Esophagus (tissue), 2 donors: ENCODE results near the gene MLH3. TPM values are rescaled to one million over a fixed set of nuclear protein-coding genes. Genes with fewer than 3 reads are reported as not detected.

Source experiments
- H3K27ac ChIP-seq, 2 donors: one replicate each; pipeline ENCODE4 v1.5.1; 2013; ENCODE audit warnings: low read depth in 2 of 2, mild to moderate bottlenecking in 2 of 2, inconsistent platforms in 1 of 2, low read length in 1 of 2, moderate library complexity in 1 of 2
- H3K27me3 ChIP-seq, 2 donors: one replicate each; pipeline ENCODE4 v1.6.1; 2013; ENCODE audit warnings: low read length in 2 of 2, control low read depth in 1 of 2, mild to moderate bottlenecking in 1 of 2; ENCODE audit not compliant: insufficient read depth in 2 of 2, control insufficient read depth in 1 of 2
- H3K36me3 ChIP-seq, 2 donors: one replicate each; pipeline ENCODE4 v1.6.1; 2013; ENCODE audit warnings: low read length in 1 of 2; ENCODE audit not compliant: control insufficient read depth in 2 of 2, insufficient read depth in 2 of 2
- H3K4me1 ChIP-seq, 2 donors: one replicate each; pipeline ENCODE4 v1.6.1; 2013; ENCODE audit warnings: low read length in 1 of 2; ENCODE audit not compliant: control insufficient read depth in 2 of 2, insufficient read depth in 2 of 2
- H3K4me3 ChIP-seq, 2 donors: one replicate each; pipeline ENCODE4 v1.5.1; 2013; ENCODE audit warnings: low read length in 2 of 2, mild to moderate bottlenecking in 2 of 2, low read depth in 1 of 2, moderate library complexity in 1 of 2
- H3K9me3 ChIP-seq, 2 donors: one replicate each; pipeline ENCODE4 v1.6.1; 2013; ENCODE audit warnings: mild to moderate bottlenecking in 2 of 2, low read depth in 1 of 2, low read length in 1 of 2, moderate library complexity in 1 of 2; ENCODE audit not compliant: control insufficient read depth in 2 of 2, insufficient read depth in 1 of 2
- WGBS, 2 donors: extraction: QIAGEN DNeasy Blood & Tissue Kit; methylation state at CpG; one replicate each; pipeline ENCODE4 v1.1.7; 2013; 5-methylcytosine and 5-hydroxymethylcytosine counted together
- polyA plus RNA-seq, 2 donors: library from polyadenylated mRNA; stranded (reverse); fragments of 200-250 nt; gene quantifications; one replicate each; pipeline ENCODE4 v1.2.3, GENCODE V29; 2013
- donor health status: healthy with polysubstance abuse.
- donor health status: Bipolar disorder and iron deficiency.

Gene MLH3
- polyA plus RNA-seq, 2 donors = 8.0 to 9.0 TPM

DNA sequence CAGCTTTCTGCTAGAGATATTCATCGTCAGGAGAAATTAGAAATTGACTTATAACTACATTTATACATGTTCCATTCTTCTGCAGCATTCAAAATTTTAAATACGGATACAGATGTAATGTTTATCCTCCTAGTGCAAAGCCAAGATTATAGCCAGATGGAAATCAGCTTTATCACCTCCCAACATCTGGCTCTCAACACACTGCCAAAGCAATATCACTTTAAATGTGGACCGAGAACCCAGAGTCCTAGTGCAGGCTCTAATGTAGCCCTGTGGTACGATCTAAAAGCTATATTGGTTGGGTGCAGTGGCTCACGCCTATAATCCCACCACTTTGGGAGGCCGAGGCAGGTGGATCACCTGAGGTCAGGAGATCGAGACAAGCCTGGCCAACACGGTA is 6.5 kb downstream of the MLH3 start:
- WGBS, 2 donors = 70 to 76% methylated on average over 8 of the region's 8 CpGs
- no peaks in the 10 kb centered on the region for H3K27me3 ChIP-seq
- H3K36me3 ChIP-seq = peaks cover 0 to 3% of the 10 kb centered on the region in 2 donors
- peaks cover 0 to 2% of the 10 kb centered on the region in 2 donors for H3K4me1 ChIP-seq
- H3K27ac ChIP-seq = no peak overlapping the region
- no peak overlapping the region for H3K4me3 ChIP-seq
- H3K9me3 ChIP-seq = no peaks in the 10 kb centered on the region

DNA sequence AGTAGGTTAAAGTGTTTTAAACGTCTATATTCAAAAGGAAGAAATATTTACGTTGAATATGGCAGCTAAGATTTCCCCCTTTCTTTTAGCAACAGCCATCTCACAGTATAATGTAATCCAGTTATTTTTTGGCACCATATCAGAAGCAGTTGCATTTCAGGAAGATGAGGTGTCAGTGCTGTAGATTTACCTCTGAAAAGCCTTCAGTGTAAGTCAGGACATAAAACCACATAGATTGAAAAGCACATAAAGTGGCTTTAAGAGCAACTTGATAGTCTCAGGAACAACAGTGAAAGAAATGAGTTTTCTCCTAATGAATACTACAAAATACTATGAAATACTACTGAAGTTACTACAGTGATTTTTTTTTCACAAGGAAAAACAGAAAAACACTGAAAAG is 6.9 kb downstream of the MLH3 start:
- Histone ChIP-seq H3K9me3 (no peaks in the 10 kb centered on the region), H3K4me3 (no peak overlapping the region), H3K4me1 (peaks cover 0 to under 1% of the 10 kb centered on the region in 2 donors), H3K27me3 (no peaks in the 10 kb centered on the region), H3K36me3 (peaks cover 0 to 3% of the 10 kb centered on the region in 2 donors), H3K27ac (no peak overlapping the region)
- WGBS, 2 donors = 11 to 28% methylated on average over 2 of the region's 2 CpGs

DNA sequence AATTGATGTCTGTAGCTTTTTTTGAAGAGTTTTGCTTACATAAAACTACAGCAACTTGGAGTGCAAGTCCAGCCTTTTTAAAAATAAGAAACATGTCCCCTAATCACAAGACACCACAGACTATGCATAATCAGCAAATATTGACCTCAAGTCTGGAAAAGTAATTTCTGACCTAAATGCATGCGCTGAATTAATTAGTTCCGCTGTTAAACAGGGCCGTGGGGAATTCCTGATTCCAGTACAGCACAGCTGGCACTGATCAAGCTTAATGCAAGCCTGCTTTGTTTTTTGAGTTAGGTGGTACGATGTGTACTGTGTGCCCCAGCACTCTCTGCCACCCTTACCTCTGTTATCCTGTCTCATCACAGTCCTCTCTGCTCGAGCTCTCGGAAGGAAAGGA is 9.2 kb downstream of the MLH3 start:
- peaks cover 0 to 3% of the 10 kb centered on the region in 2 donors for H3K36me3 ChIP-seq
- no peaks in the 10 kb centered on the region for H3K4me1 ChIP-seq

DNA sequence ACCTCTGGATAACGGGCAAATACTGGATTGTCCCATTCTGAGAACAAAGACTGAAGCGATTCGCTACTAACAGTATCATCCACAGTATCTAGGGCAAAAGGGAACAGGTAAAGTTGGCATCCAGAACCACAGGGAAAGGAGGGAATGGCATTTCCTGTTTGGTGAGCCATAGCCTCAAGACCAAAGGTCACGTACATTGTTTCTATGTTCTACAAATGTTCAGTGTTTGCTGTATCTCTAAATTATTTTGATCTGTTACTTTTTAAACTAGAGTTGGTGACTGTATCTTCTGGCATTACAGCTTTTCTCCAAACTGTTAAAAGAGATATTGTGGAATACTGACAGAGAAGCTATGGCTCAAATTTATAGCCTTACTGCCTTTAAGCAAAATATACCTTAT is 9.7 kb downstream of the MLH3 start:
- H3K27me3 ChIP-seq = no peaks in the 10 kb centered on the region
- no peak overlapping the region for H3K27ac ChIP-seq
- H3K9me3 ChIP-seq = no peaks in the 10 kb centered on the region
- H3K4me3 ChIP-seq = no peak overlapping the region
- H3K4me1 ChIP-seq = no peaks in the 10 kb centered on the region
- 79 to 92% methylated on average over 4 of the region's 4 CpGs for WGBS, 2 donors
- peaks cover 0 to 3% of the 10 kb centered on the region in 2 donors for H3K36me3 ChIP-seq

More for the DNA sequence above, 9.2 kb downstream of the MLH3 start:
- Histone ChIP-seq H3K27me3 (no peaks in the 10 kb centered on the region), H3K27ac (no peak overlapping the region), H3K9me3 (no peaks in the 10 kb centered on the region), H3K4me3 (no peak overlapping the region)
- WGBS, 2 donors = 52 to 60% methylated on average over 6 of the region's 6 CpGs

DNA sequence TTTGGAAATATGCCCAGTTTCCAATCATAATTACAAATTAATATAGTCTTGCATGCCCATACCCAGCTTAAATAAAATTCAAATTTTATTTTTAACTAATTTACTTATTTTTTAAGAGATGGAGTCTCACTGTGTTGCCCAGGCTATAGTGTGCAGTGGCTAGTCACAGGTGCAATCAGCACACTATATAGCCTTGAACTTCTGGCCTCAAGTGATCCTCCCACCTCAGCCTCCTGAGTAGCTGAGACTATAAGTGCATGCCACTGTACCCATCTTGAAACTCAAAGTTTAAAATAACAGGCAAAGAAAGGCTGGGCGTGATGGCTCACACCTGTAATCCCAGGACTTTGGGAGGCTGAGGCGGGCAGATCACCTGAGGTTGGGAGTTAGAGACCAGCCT is 10.3 kb downstream of the MLH3 start:
- Histone ChIP-seq H3K4me3 (no peak overlapping the region), H3K27me3 (no peaks in the 10 kb centered on the region), H3K4me1 (no peaks in the 10 kb centered on the region), H3K36me3 (peaks cover 0 to 3% of the 10 kb centered on the region in 2 donors), H3K9me3 (no peaks in the 10 kb centered on the region), H3K27ac (no peak overlapping the region)
- WGBS, 2 donors = 98% methylated on average over 2 of the region's 2 CpGs

DNA sequence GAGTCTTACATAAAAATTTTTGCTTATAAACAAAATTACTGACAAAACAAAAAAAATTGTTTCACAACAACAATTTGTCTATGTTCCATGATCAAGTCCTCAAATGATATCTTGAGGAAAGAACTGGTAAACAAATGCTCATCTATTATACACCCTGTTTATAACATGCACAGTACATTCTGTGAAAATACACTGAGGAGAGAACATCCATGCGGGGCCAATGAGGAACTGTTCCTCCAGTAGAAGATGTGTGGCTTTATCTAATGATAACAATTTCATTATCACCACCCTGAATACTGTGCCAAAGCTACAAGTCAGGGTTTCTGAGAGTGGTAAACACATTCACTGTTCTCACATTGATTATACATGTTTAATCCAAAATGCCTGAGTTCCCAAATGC is 10.8 kb downstream of the MLH3 start:
- H3K27me3 ChIP-seq = no peaks in the 10 kb centered on the region
- H3K27ac ChIP-seq = no peak overlapping the region
- no peaks in the 10 kb centered on the region for H3K4me1 ChIP-seq
- no peak overlapping the region for H3K4me3 ChIP-seq
- H3K36me3 ChIP-seq = peaks cover 0 to 3% of the 10 kb centered on the region in 2 donors
- no peaks in the 10 kb centered on the region for H3K9me3 ChIP-seq
- 76 to 81% methylated on average over 1 of the region's 1 CpG for WGBS, 2 donors

DNA sequence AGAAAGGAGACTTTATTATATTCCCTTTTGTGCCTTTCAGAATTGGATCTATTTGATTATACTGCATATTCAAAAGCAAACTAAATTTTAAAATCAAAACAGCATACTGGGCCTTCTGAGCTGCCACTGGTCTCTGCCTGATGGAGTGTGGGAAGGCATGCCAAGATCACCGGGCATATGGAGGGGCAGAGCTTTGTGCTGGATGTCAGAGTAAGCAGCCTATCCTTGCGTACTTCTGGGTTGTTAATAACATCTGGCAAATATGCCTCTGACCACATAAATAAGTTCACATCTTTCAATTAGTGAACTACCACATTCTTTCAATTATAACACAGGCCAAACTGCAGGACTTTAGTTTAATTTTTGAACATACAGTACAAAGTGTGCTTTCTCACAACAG is 18.3 kb downstream of the MLH3 start:
- no peaks in the 10 kb centered on the region for H3K27me3 ChIP-seq
- H3K4me1 ChIP-seq = no peaks in the 10 kb centered on the region
- H3K9me3 ChIP-seq = no peaks in the 10 kb centered on the region
- H3K4me3 ChIP-seq = no peak overlapping the region
- no peak overlapping the region for H3K27ac ChIP-seq
- H3K36me3 ChIP-seq = peaks cover 2 to 8% of the 10 kb centered on the region in 2 donors
- WGBS, 2 donors = 92 to 96% methylated on average over 2 of the region's 2 CpGs

DNA sequence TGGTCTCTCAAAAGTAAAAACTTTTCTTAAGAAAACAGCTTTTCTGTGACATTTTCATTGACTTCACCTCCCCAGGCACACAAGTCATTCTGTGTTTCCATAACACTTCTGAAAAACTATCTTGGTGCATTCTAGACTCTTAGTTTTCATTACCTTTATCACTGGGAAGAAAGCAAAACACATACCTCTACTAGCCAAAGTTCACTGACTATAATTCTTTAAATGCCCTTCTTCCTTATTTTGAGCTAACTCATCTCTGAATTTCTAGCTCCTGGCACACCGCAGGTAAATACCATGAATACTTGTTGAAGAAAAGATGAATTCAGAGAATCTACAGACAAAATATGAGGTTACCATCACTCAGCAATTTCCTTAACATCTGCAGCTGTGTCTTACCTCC is 21.1 kb downstream of the MLH3 start:
- Histone ChIP-seq H3K4me3 (no peak overlapping the region), H3K27me3 (no peaks in the 10 kb centered on the region), H3K36me3 (peaks cover 2 to 8% of the 10 kb centered on the region in 2 donors), H3K9me3 (no peaks in the 10 kb centered on the region), H3K4me1 (no peaks in the 10 kb centered on the region), H3K27ac (no peak overlapping the region)
- WGBS, 2 donors = 0% methylated on average over 1 of the region's 1 CpG

DNA sequence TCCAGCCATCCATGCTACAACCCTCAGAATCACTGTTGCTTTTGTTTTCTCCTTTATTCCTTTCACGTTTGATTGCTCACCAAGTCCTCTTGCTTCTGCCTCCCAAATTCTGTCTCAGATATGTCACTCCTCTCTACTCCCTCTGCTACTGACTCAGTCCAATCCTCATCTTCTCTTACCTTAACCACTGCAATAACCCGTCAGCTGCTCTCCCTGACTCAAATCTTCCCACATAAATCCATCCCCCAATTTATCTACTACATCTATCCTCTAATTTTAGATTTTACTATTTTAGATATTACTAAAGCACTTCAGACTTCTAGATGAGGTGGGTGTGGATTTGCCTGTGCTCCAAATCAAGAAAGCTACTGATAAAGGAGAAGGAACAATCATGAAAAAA is 25.4 kb downstream of the MLH3 start:
- Histone ChIP-seq H3K4me3 (no peak overlapping the region), H3K9me3 (no peaks in the 10 kb centered on the region), H3K36me3 (peaks cover 3 to 6% of the 10 kb centered on the region in 2 donors), H3K4me1 (peaks cover 0 to 2% of the 10 kb centered on the region in 2 donors), H3K27me3 (no peaks in the 10 kb centered on the region), H3K27ac (no peak overlapping the region)
- 92 to 94% methylated on average over 2 of the region's 2 CpGs for WGBS, 2 donors

DNA sequence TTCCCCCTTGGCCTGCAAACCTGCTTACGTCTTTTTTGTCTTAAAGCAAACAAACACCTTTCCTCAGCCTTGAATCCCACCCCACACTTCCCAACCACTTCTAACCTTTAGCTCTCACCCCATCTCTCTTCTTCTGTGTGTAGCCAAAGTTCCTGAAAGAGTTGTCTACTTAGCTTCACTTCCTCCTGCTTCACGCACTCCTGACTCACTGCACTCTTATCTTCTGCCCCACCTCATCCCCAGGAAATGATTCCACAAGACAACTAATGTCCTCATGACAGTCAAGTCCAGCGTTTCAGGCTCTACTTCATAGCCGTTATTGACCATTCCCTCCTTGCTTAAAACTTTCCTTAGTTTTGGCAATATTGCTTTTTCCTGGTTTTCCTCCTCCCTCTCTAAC is 26.2 kb downstream of the MLH3 start:
- 70 to 71% methylated on average over 4 of the region's 4 CpGs for WGBS, 2 donors
- Histone ChIP-seq H3K9me3 (no peaks in the 10 kb centered on the region), H3K27me3 (no peaks in the 10 kb centered on the region), H3K4me1 (peaks cover 0 to 2% of the 10 kb centered on the region in 2 donors), H3K4me3 (no peak overlapping the region), H3K27ac (no peak overlapping the region), H3K36me3 (peaks cover 3 to 5% of the 10 kb centered on the region in 2 donors)
